OCI-LY3 (cell line): Measurements from ENCODE around the gene FSIP1.

Source experiments
- CTCF ChIP-seq: fragments of 200-600, 300-600 bp; sonication (generic); IDR thresholded peaks from 2 replicates; pipeline ENCODE4 v1.5.1; 2014; ENCODE audit warnings: antibody characterized with exemption, low read length, low read depth
- EZH2phosphoT487 ChIP-seq: fragments of 200-600 bp; shearing (Covaris generic); IDR thresholded peaks from 2 replicates; pipeline ENCODE4 v1.6.1; 2018; ENCODE audit warnings: antibody characterized with exemption, mixed run types, low read depth

- TF ChIP-seq CTCF, result no peak
- TF ChIP-seq EZH2phosphoT487, result no peak
Measured at GRCh38 chr15:39798382-39798781, 15.7 kb upstream of the FSIP1 start.
